HG02973 (cell line): Measurements from ENCODE around the gene CAPRIN1.
"Not testable (repeated sequence)": the region's sequence is repeated elsewhere in the genome, so short reads cannot be mapped to it uniquely, and the experiment has no call there.

Experiments used
- ATAC-seq: cut with Tn5 transposase; IDR thresholded peaks from one replicate; pipeline ENCODE4 v1.9.1; 2021; ENCODE audit warnings: moderate library complexity; ENCODE audit not compliant: unreplicated experiment

Gene CAPRIN1

GRCh38 chr11:34050581-34051348, 766 bp upstream of the CAPRIN1 start:
- no peak for ATAC-seq

GRCh38 chr11:34052036-34052607, 591 bp downstream of the CAPRIN1 start:
- peak; percentile 50 for ATAC-seq

GRCh38 chr11:34052608-34053160, 1.2 kb downstream of the CAPRIN1 start:
- peak; percentile 0 for ATAC-seq

- ATAC-seq: peak; percentile 38
Observed at GRCh38 chr11:34053161-34053686, 1.7 kb downstream of the CAPRIN1 start.

- not testable (repeated sequence) for ATAC-seq
Observed at GRCh38 chr11:34054351-34054750, 2.8 kb downstream of the CAPRIN1 start.

- no peak for ATAC-seq
Observed at GRCh38 chr11:34055218-34056000, 3.9 kb downstream of the CAPRIN1 start.

- no peak for ATAC-seq
Observed at GRCh38 chr11:34056672-34057071, 5.1 kb downstream of the CAPRIN1 start.

GRCh38 chr11:34063061-34063795, 11.7 kb downstream of the CAPRIN1 start:
- no peak for ATAC-seq

- no peak for ATAC-seq
Observed at GRCh38 chr11:34064291-34064690, 12.8 kb downstream of the CAPRIN1 start.

- no peak for ATAC-seq
Observed at GRCh38 chr11:34065505-34066203, 14.1 kb downstream of the CAPRIN1 start.

- ATAC-seq: not testable (repeated sequence)
Observed at GRCh38 chr11:34066766-34067165, 15.2 kb downstream of the CAPRIN1 start.

- ATAC-seq: no peak
Observed at GRCh38 chr11:34067383-34068065, 16.0 kb downstream of the CAPRIN1 start.

GRCh38 chr11:34068111-34068510, 16.6 kb downstream of the CAPRIN1 start:
- ATAC-seq: no peak

GRCh38 chr11:34071306-34071705, 19.8 kb downstream of the CAPRIN1 start:
- ATAC-seq: not testable (repeated sequence)

- no peak for ATAC-seq
Observed at GRCh38 chr11:34072041-34072440, 20.5 kb downstream of the CAPRIN1 start.

GRCh38 chr11:34072832-34073231, 21.3 kb downstream of the CAPRIN1 start:
- ATAC-seq: no peak

GRCh38 chr11:34074391-34074790, 22.9 kb downstream of the CAPRIN1 start:
- no peak for ATAC-seq

GRCh38 chr11:34075178-34075820, 23.8 kb downstream of the CAPRIN1 start:
- no peak for ATAC-seq

GRCh38 chr11:34080609-34081008, 29.1 kb downstream of the CAPRIN1 start:
- ATAC-seq: no peak
